ENCODE results near the gene DLGAP1. TPM values are rescaled to one million over a fixed set of nuclear protein-coding genes. Genes with fewer than 3 reads are reported as not detected.

Gene DLGAP1
- total RNA-seq, 6 experiments from 2014 or later, result 0.09 to 0.31 (median 0.18) TPM; not detected in 2

- Histone ChIP-seq H3K9me3 (no peaks in the 10 kb centered on the region), H3K4me3 (no peak overlapping the region), H3K27ac (no peak overlapping the region), H3K36me3 (no peaks in the 10 kb centered on the region), H3K4me1 (peaks cover 0 to 7% (median 2%) of the 10 kb centered on the region in 4 donors), H3K27me3 (no peaks in the 10 kb centered on the region)
- TF ChIP-seq CTCF (IDR thresholded peaks at IDR 0.05) (no peak), POLR2A (IDR thresholded peaks at IDR 0.05) (no peak)
- no peak for DNase-seq
- 77% methylated on average over 7 of the region's 9 CpGs for WGBS (ENCODE audit: insufficient coverage, low coverage, low lambda C conversion rate, missing lambda C conversion rate)
- no peak for ATAC-seq
- intact Hi-C loops (cut with DNase I), result no loop called here
Measured at GRCh38 chr18:3689986-3690763, 764.9 kb downstream of the DLGAP1 start.

DNA sequence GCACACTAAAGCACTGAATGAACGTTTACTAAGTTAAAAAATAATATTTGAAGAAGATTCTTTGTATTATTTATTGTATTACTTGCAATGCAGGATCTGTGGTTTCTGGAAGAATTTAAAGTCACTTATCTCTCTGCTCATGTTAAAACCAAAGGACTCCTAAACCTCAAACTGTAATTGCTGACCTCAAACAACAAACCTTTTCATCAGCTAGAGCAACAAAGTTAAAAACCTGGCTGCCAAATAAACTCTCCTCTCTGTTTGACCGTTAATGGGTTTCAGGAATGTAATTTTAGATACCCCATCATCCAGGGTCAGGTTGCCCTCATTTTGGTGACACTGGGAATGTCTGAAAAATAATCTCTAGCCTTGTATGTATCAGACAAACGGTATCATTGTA lies 766.0 kb downstream of the DLGAP1 start:
- TF ChIP-seq CTCF (IDR thresholded peaks at IDR 0.05) (no peak), POLR2A (IDR thresholded peaks at IDR 0.05) (no peak)
- Histone ChIP-seq H3K4me3 (no peak overlapping the region), H3K27me3 (no peaks in the 10 kb centered on the region), H3K36me3 (no peaks in the 10 kb centered on the region), H3K9me3 (no peaks in the 10 kb centered on the region), H3K4me1 (peaks cover 0 to 7% (median 2%) of the 10 kb centered on the region in 4 donors), H3K27ac (no peak overlapping the region)
- ATAC-seq, result no peak
- whole genome bisulfite sequencing (ENCODE audit: insufficient coverage, low coverage, low lambda C conversion rate, missing lambda C conversion rate), result 43% methylated on average over 2 of the region's 3 CpGs
- no peak for DNase-seq
- intact Hi-C loops (cut with DNase I), result no loop called here

DNA sequence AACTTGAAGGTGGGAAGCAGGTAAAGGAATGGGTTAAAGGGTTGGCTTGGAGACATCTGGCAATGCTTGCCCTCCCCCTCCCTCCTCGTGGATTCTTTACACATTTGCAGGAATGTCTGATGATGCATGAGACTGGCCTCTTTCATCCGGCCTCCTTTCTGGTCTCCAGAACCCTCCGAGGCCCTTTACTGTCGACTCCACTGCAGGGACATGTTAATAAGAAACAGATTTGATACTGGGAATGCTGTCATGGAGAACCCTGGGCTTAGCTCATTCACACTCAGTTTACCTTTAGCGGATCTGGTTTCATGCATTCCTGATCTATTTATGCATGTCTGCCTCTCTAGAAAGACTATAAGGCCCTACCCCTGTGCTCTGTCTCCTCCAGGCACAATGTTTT lies 766.4 kb downstream of the DLGAP1 start:
- 58% methylated on average over 3 of the region's 5 CpGs for WGBS (ENCODE audit: insufficient coverage, low coverage, low lambda C conversion rate, missing lambda C conversion rate)
- H3K27ac ChIP-seq, result no peak overlapping the region
- no peak overlapping the region for H3K4me3 ChIP-seq
- no peaks in the 10 kb centered on the region for H3K36me3 ChIP-seq
- H3K27me3 ChIP-seq, result no peaks in the 10 kb centered on the region
- ATAC-seq (no peak), DNase-seq (no peak)
- intact Hi-C loops (cut with DNase I), result no loop called here
- TF ChIP-seq POLR2A (IDR thresholded peaks at IDR 0.05) (no peak), CTCF (IDR thresholded peaks at IDR 0.05) (no peak)
- H3K4me1 ChIP-seq, result peaks cover 0 to 7% (median 2%) of the 10 kb centered on the region in 4 donors
- H3K9me3 ChIP-seq, result no peaks in the 10 kb centered on the region

DNA sequence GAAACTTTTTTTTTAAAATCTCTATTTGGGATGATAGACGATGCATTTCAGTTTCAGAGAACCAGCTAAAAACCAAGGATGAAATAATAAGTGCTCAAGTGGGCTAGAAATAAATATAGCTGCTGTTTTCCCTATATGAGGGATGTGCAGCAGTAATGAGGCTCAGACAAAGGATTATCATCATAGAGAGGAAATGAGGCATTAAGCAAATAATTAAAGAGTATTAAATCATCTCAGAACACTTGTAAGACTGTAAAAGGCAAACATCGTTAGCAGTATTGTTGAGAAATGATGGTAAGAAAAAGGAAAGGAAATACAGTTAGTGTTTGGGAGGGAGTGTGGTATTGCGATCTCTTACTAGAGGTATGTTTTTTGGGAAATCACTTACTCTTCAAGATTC lies 771.6 kb downstream of the DLGAP1 start:
- H3K9me3 ChIP-seq, result no peaks in the 10 kb centered on the region
- intact Hi-C loops (cut with DNase I), result no loop called here
- H3K36me3 ChIP-seq, result no peaks in the 10 kb centered on the region
- no peak overlapping the region for H3K4me3 ChIP-seq
- TF ChIP-seq POLR2A (IDR thresholded peaks at IDR 0.05) (no peak), CTCF (IDR thresholded peaks at IDR 0.05) (no peak)
- no peak for ATAC-seq
- DNase-seq, result no peak
- H3K27ac ChIP-seq, result no peak overlapping the region
- H3K4me1 ChIP-seq, result no peaks in the 10 kb centered on the region
- H3K27me3 ChIP-seq, result no peaks in the 10 kb centered on the region
- 46% methylated on average over 3 of the region's 3 CpGs for WGBS (ENCODE audit: insufficient coverage, low coverage, low lambda C conversion rate, missing lambda C conversion rate)

Measured in right lobe of liver (tissue), 6 donors.